Stimulated activated CD8-positive, alpha-beta memory T cell treated with anti-CD3 and anti-CD28 coated beads, Interleukin-12 subunit alpha, Interleukin-12 subunit beta, amount 100 ng/mL, for 1 hour (primary cell): ENCODE measurements around the gene UQCC2.
A peak's percentile ranks its signal among the peaks of the same experiment; 100 is the strongest.

Experiments used
- DNase-seq: peaks from one replicate; pipeline ENCODE4 v3.0.0-alpha.2; 2020; ENCODE audit warnings: low read depth

The UQCC2 gene

DNA sequence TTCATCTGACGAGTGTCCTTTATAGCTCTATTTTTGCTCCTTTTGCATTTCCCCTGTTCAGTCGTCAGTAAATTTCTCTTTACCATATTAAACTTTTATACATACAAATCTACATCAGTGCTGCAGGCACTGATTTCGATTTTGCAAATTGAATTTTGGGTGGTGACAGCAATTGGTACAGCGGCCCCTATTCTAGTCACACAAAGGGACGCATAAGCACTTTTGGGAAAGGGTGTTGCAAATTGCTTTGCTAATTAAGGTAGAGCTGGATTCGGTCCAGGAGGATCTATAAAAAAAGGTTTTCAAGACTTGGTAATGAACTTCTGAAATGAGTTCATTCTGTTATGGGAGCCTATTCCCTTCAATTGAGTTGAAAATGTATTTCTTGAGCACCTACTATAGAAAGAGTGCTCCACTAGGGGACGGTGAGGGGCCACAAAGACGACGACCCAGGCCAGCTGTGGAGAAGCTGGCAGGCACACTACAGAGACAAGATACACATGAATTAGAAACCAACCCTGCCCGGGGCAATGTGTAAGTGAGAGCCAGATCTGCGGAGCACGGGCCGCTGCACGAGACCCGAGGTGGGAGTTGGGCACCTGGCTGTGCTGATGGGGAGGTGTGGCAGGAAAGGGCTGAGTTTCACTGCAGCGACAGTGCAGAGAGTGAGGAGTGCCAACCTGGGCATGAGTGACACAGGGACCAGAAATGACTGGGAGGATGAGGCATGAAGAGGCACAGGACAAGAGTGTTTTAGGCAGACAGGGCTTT is 5.4 kb downstream of the UQCC2 start:
- no peak for DNase-seq

GRCh38 chr6:33705268-33705885 is 6.1 kb downstream of the UQCC2 start:
- no peak for DNase-seq

- DNase-seq: no peak
Measured at GRCh38 chr6:33704215-33705066, 7.1 kb downstream of the UQCC2 start.

DNA sequence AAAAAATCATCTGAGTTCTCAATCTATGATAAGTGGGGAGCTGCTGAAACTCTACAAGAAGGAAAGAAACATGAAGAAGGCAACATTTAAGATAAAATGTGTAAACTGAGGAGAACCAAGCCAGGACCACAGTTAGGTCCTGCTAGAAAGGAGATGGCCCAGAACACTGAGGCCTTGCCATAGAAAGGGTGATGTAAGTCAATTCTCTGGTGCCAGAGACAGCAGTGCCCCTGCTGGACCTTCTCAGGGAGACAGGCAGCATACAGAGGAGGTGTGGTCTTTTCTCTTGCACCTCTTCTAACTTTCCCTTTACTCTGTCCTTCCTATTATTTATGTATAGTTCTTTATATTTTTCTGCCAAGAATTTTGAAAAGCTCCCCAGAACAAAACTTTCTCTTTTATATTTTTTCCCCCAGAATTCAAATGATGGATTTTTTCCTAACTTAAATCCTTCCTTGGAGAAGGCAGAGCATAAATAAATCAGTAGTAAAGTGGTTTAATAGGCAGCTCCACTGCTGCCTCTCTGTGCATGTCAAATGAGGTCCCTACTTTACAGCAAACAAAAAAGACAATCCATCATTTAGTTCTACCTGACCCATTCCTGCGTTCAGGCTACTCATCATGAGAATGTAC is 9.0 kb downstream of the UQCC2 start:
- no peak for DNase-seq

- DNase-seq: peak; percentile 64
Measured at GRCh38 chr6:33700391-33701050, 11.0 kb downstream of the UQCC2 start.

- no peak for DNase-seq
Measured at GRCh38 chr6:33699739-33700138, 11.8 kb downstream of the UQCC2 start.

GRCh38 chr6:33699131-33699530 is 12.4 kb downstream of the UQCC2 start:
- no peak for DNase-seq

DNA sequence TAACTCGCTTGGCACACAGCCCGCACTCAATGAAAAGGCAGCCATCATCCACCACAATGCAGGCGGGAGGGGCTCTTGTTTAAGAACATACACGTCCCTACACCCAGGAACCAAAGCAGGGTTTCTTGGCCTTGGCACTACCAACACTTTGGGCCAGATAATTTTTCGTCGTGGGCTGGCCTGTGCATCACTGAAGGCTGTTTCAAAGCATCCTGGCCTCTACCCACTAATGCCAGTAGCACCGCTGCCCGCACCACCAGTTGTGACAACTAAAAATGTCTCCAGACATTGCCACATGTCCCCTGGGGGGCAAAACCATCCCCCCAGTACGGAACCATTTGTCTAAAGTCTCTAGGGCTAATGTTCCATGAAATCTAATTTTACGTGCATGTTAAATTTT is 13.0 kb downstream of the UQCC2 start:
- DNase-seq: no peak

DNA sequence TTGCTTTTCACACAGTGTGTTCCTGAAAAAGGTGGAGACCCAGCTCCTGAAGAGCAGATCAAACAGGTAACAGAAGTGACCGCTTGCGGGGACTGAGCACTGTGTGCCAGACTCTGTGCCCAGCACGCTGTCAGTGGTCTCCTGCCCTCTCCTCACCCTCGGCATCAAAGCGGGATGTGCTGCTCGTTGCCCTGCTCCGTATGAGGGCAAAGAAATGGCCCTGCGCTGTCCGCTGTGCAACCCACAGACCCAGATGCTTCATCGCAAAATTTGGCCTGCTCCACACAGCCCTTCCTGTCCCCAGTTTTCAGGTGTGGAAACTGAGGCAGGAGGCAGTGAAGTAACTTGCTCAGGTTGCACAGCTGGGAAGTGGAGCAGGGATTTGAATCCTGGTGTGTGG is 13.7 kb downstream of the UQCC2 start:
- DNase-seq: no peak

- no peak for DNase-seq
Measured at GRCh38 chr6:33696548-33697518, 14.7 kb downstream of the UQCC2 start.

DNA sequence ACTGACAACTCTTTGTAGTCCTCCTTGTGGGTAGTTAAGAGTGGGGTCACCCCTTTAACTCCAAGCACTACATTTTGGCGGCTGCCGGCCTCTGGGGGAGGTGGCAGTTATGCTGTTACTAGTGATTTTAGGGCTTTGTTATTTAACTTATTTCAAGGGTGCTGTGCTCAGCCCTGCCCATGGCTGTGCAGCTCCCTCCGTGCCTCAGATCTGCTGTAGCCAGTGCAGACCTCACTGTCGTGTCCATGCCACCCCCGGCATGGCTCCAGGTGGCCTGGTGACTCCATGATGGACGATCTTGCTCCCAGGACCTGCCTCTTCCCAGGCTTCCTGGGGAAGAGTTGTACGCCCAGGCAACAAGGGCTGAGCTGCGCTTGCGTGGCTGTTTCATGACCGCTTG is 15.4 kb downstream of the UQCC2 start:
- no peak for DNase-seq

DNA sequence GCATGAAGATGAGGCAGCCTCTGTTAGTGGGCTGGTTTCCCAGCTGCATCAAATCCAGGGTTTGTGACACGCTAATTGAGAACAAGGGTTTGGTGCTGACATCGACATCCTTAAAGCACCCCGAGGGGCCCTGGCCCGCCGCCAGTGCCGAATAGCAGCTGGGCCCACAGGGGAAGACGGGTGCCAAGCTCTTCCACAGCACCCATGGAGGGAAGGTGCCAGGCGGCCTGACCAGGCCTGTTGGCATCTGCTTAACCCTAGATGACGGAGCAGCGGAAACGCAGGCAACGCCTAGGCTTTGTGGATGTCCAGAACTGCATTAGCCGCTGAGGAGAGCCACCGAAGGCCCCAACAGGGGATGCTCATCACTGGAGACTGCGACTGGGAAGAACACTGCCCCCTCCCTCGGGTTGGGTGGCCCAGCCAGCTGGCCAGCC is 16.0 kb downstream of the UQCC2 start:
- DNase-seq: no peak

GRCh38 chr6:33694977-33695376 is 16.5 kb downstream of the UQCC2 start:
- no peak for DNase-seq

GRCh38 chr6:33694401-33694931 is 17.0 kb downstream of the UQCC2 start:
- peak; percentile 61 for DNase-seq

DNA sequence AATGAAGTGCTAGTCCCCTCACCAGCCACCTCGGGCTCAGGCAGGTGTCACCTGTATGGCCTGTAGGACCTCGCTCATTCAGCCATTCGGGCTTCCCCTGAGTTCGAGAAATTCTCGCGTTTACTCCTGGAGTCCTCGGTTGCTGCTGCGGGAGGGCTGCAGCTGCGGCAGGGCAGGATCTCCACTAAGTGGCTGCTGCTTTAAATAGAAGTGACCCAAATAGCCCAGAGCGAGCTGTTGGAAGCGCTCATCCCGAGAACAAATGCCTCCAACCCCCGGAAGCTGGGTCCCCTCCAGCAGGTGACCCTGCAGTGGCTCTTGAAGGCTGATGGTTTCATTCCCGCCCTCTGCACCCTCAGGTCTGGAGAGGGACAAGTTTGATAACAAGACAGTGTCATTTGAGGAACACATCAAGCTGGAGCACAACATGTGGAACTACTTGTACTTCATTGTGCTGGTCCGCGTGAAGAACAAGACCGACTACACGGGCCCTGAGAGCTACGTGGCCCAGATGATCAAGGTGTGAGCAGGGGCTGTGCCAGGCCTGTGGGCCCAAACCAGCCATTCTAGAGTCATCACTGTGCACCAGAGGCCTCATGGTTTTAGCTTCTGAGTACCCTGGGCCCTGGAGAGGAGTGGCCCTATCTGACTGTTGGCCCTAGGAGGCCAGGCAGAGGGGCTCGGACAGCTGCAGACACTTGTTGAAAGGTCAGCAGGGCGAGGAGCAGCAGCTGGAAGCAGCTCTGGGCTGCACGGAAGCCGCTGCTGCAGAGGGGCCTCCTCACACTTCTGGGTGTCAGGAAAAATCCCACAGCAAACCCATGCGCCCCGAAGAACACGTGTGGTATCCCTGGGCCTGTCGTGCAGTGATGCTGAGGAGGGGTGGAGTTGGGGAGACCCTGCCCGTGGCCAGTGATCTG is 18.1 kb downstream of the UQCC2 start:
- DNase-seq: no peak

DNA sequence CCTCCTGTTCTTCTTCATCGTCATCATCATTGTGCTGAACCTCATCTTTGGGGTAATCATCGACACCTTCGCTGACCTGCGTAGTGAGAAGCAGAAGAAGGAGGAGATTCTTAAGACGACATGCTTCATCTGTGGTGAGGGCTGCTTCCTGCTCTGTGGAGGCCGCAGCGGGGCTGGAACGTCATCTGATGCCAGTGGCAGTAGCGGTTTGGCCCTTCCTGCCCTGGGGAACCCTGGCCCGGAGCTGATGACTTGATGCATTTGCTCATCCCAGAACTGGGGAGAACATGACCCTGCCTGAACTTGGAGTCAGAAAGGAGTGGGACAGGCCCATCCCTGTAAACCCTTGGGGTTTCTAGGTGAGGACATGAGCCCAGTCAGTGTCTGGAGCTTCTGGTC is 18.7 kb downstream of the UQCC2 start:
- peak; percentile 44 for DNase-seq

DNA sequence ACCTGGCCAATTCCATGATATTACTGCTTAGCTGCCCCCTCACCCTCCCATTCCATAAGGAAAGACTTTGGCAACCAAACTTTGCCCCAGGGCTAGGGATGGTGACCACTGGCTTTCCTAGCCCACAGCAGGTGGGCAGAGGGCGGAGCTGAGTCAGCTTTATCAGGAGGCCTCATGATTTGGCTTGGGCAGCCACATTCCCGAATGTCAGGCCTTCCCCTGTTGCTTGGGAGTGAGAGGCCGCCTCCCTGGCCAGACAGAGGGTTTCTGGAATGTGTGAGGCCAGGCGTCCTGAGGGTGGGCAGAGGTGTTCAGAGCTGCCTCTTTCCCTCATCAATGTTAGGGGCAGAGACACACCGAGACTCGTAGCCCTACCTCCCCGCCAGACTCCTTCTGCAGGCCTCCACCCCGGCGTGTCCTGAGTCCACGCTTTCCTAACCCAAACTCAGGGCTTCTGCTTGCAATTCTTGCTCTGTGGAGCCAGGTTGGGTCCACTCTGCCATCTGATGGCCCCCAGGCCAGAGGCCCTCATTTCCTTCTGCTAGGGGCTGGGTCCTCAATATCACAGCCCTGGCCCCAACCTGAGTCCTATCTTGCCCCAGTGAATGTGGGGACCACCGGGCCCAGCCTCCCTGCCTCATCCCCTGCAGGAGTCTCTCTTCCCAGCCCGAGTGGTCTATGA is 19.3 kb downstream of the UQCC2 start:
- no peak for DNase-seq

DNA sequence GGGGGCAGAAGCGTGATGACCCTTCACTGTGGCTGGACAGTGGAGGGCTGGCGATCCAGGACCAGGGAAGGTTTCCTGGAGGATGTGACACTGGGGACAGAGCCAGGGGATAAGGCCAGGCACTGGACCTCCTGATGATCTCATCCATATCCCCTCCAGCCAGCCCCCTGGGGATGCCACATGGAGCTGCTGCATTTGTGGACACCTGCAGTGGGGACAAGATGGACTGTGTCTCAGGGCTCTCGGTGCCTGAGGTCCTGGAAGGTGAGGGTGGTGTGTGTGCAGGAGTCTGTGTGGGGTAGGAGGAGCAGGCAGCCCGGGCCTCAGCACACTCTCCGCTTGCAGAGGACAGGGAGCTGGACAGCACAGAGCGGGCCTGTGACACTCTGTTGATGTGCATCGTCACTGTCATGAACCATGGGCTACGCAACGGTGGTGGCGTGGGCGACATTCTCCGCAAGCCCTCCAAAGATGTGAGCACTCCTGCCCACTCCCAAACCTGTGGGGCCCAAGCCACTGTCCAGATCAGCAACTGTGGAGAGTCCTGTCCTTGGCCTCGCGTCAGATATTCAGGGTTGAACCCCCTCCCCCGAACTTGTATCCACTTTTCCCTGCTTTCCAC is 19.9 kb downstream of the UQCC2 start:
- DNase-seq: no peak
